Measurements from ENCODE around the gene GRIP2.

DNA sequence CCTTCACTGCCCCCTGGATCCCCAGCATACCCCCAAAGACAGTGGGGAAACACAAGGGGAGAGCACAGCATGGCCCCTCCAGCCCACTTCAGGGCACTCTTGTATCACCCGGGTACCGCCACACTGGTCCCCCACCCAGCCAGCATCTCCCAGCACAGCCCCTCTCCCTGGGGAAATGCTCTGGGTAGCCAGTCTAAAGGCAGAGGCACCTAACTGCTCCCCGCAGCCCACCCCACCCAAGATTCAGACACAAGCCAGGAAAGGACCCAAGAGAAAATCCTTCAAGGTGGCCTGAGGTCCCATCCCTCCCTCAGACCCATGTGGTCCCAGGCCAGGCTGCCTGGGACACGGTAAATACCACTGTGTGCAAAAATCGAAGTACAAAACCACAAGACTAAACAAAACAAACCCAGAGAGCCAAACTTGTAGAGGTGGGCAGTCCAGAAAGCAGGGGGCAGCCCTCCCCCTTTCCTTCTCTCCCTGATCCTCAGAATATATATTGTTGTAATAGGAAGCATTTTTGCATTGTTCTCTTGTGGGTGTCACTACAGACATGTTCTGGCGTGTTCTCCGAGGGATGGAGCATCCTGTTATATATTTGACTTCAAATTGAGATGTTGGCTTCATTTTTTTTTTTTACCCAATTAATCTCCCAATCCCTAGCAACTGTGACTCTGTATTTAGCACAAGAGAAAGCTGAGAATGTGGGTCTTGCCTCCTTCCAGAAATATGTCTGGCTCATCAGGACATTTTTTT lies 51.7 kb downstream of the GRIP2 start:
- TF ChIP-seq, protein P1, sequence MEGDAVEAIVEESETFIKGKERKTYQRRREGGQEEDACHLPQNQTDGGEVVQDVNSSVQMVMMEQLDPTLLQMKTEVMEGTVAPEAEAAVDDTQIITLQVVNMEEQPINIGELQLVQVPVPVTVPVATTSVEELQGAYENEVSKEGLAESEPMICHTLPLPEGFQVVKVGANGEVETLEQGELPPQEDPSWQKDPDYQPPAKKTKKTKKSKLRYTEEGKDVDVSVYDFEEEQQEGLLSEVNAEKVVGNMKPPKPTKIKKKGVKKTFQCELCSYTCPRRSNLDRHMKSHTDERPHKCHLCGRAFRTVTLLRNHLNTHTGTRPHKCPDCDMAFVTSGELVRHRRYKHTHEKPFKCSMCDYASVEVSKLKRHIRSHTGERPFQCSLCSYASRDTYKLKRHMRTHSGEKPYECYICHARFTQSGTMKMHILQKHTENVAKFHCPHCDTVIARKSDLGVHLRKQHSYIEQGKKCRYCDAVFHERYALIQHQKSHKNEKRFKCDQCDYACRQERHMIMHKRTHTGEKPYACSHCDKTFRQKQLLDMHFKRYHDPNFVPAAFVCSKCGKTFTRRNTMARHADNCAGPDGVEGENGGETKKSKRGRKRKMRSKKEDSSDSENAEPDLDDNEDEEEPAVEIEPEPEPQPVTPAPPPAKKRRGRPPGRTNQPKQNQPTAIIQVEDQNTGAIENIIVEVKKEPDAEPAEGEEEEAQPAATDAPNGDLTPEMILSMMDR (IDR thresholded peaks at IDR 0.05; ENCODE audit: insufficient read depth, low read length, poor library complexity, severe bottlenecking): no peak
- TF ChIP-seq EZH2phosphoT487 (conservative IDR thresholded peaks at IDR 0.05; ENCODE audit: low read length): no peak

All from SU-DHL-6 (cell line).